ENCODE data around the gene LINS1. TPM values are rescaled to one million over a fixed set of nuclear protein-coding genes. Genes with fewer than 3 reads are reported as not detected.

LINS1 gene
- polyA plus RNA-seq, 1 donor (not counting 4 experiments of a cell fraction or from before 2014, with no cell fraction given) = 19.4 TPM

- no peaks in the 10 kb centered on the region for H3K9me3 ChIP-seq (ENCODE audit: control insufficient read depth, low read depth, low read length)
- no peak overlapping the region for H3K27ac ChIP-seq (ENCODE audit: control insufficient read depth, insufficient read depth, low read length)
- FAIRE-seq (no peak), DNase-seq (ENCODE audit: low read depth, low spot score) (no peak)
- no peak overlapping the region for H3K4me3 ChIP-seq (ENCODE audit: control insufficient read depth in 2 of 3, extremely low read depth in 1 of 3, insufficient read depth in 2 of 3, low read depth in 1 of 3, low read length in 3 of 3)
- no peaks in the 10 kb centered on the region for H3K36me3 ChIP-seq (ENCODE audit: control insufficient read depth in 2 of 2, extremely low read depth in 1 of 2, insufficient read depth in 2 of 2, low read length in 2 of 2)
- no peak overlapping the region for H3K4me2 ChIP-seq (ENCODE audit: control insufficient read depth, extremely low read depth, insufficient read depth, low read depth, low read length)
- dilution Hi-C loops (cut with MboI; ENCODE audit: extremely low pct_ligation_motif_present, low sequenced_read_pairs) = no loop called here
- TF ChIP-seq EZH2 (IDR thresholded peaks at IDR 0.05; ENCODE audit: low read length) (no peak), CTCF (optimal IDR thresholded peaks at IDR 0.05 in 1 of 3, IDR thresholded peaks at IDR 0.05 in 1 of 3, conservative IDR thresholded peaks at IDR 0.05 in 1 of 3; ENCODE audit: extremely low read depth in 1 of 3, insufficient read depth in 2 of 3, low read length in 3 of 3) (no peak)
- H2AFZ ChIP-seq (ENCODE audit: control insufficient read depth, low read length) = no peak overlapping the region
- H3K4me1 ChIP-seq (ENCODE audit: control insufficient read depth, extremely low read depth, insufficient read depth, low read length) = no peaks in the 10 kb centered on the region
- H4K20me1 ChIP-seq (ENCODE audit: control insufficient read depth, extremely low read depth, insufficient read depth, low read length) = no peaks in the 10 kb centered on the region
- peaks cover 33% of the 10 kb centered on the region for H3K79me2 ChIP-seq (ENCODE audit: control insufficient read depth, insufficient read depth, low read length)
- no peaks in the 10 kb centered on the region for H3K9me1 ChIP-seq (ENCODE audit: control insufficient read depth, extremely low read depth, insufficient read depth, low read length)
- H3K9ac ChIP-seq (ENCODE audit: control insufficient read depth, extremely low read depth, insufficient read depth, low read length) = no peak overlapping the region
- H3K27me3 ChIP-seq (ENCODE audit: control insufficient read depth, extremely low read depth, insufficient read depth, low read length) = no peaks in the 10 kb centered on the region
Measured at GRCh38 chr15:100642213-100642949, 40.4 kb upstream of the LINS1 start.

DNA sequence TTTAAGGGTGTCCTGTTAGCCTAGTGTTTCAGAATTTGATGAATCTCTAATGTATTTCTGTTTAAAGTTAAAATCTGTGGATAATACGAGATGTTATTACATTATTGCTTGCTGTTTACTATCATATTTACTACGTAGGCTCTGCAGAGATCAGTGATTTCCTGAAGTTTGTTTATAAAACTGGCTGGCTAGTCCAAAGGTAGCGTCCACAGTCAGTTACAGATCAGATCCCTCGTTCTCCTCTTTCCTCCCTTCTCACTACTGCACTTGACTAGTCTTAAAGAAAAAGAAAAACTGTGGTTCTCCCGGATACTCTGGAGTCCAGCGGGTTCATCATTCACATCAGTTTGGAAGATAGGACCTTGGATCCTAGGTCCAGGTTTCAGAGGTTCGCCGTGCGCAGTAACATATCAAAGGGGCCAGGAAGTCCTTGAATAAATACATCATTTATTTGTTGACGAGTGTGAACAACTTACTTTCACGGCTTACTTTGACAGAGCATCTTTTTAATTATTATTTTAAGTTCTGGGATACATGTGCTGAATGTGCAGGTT lies 36.3 kb upstream of the LINS1 start:
- Histone ChIP-seq H4K20me1 (ENCODE audit: control insufficient read depth, extremely low read depth, insufficient read depth, low read length) (no peaks in the 10 kb centered on the region), H3K4me3 (ENCODE audit: control insufficient read depth in 2 of 3, extremely low read depth in 1 of 3, insufficient read depth in 2 of 3, low read depth in 1 of 3, low read length in 3 of 3) (no peak overlapping the region), H3K9ac (ENCODE audit: control insufficient read depth, extremely low read depth, insufficient read depth, low read length) (no peak overlapping the region), H3K79me2 (ENCODE audit: control insufficient read depth, insufficient read depth, low read length) (peaks cover 54% of the 10 kb centered on the region), H3K27me3 (ENCODE audit: control insufficient read depth, extremely low read depth, insufficient read depth, low read length) (no peaks in the 10 kb centered on the region), H3K4me2 (ENCODE audit: control insufficient read depth, extremely low read depth, insufficient read depth, low read depth, low read length) (no peak overlapping the region), H3K9me3 (ENCODE audit: control insufficient read depth, low read depth, low read length) (no peaks in the 10 kb centered on the region), H3K27ac (ENCODE audit: control insufficient read depth, insufficient read depth, low read length) (no peak overlapping the region), H3K4me1 (ENCODE audit: control insufficient read depth, extremely low read depth, insufficient read depth, low read length) (peaks cover 11% of the 10 kb centered on the region), H2AFZ (ENCODE audit: control insufficient read depth, low read length) (no peak overlapping the region), H3K9me1 (ENCODE audit: control insufficient read depth, extremely low read depth, insufficient read depth, low read length) (no peaks in the 10 kb centered on the region), H3K36me3 (ENCODE audit: control insufficient read depth in 2 of 2, extremely low read depth in 1 of 2, insufficient read depth in 2 of 2, low read length in 2 of 2) (peaks cover 0 to 1% of the 10 kb centered on the region in 2 experiments)
- no peak for TF ChIP-seq CTCF (optimal IDR thresholded peaks at IDR 0.05 in 1 of 3, IDR thresholded peaks at IDR 0.05 in 1 of 3, conservative IDR thresholded peaks at IDR 0.05 in 1 of 3; ENCODE audit: extremely low read depth in 1 of 3, insufficient read depth in 2 of 3, low read length in 3 of 3)
- no peak for TF ChIP-seq EZH2 (IDR thresholded peaks at IDR 0.05; ENCODE audit: low read length)
- FAIRE-seq = no peak
- no peak for DNase-seq (ENCODE audit: low read depth, low spot score)
- dilution Hi-C loops (cut with MboI; ENCODE audit: extremely low pct_ligation_motif_present, low sequenced_read_pairs) = no loop called here

Measured in keratinocyte (primary cell).